GM19455 (cell line): ENCODE measurements around the gene PLEKHG4B.

Experiments used
- ATAC-seq: cut with Tn5 transposase; IDR thresholded peaks from one replicate; pipeline ENCODE4 v1.9.1; 2021; ENCODE audit not compliant: unreplicated experiment

The PLEKHG4B gene

DNA sequence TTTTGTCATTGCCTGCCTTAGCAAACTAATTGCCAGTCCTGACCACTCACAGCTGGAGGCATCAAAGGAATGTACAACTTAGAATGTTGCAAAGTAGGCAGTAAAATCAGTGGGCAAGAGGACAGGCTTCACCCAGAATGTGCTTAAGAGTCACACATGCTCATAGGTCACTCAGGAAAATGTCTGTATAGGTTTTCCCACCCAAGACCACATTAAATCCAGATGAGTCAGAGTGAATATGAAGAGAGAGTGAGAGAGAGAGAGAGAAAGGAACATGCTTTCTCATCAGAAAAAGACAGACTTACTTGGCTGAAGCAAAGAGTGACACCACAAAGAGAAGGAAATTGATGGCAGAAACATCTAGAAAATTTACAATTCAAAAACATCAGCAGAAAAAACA lies 37.9 kb downstream of the PLEKHG4B start:
- no peak for ATAC-seq

DNA sequence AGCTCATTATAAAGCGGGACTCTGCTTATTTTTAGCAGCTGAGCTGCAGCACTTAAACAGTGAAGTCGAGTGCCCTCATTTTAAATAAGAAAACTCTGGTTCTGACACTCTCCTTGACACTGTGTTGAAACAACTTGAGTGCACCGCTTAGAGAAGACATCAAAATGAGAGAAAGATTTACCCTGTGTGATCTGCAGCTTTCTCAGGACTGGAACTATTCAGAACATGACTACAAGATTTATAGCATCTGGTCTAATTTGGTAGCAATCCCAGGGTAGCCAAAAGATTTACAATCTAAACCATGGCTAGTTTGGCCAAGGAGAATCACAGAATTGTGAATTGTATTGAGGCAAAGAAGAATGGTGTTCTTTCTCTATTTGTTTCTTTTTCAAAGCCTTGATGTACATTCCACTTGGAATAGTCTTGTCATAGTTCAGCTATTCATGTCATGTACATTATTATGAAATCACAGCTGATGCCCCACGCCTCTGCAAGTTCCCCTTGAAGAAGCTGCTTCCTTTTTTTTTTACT lies 38.7 kb downstream of the PLEKHG4B start:
- ATAC-seq: no peak

DNA sequence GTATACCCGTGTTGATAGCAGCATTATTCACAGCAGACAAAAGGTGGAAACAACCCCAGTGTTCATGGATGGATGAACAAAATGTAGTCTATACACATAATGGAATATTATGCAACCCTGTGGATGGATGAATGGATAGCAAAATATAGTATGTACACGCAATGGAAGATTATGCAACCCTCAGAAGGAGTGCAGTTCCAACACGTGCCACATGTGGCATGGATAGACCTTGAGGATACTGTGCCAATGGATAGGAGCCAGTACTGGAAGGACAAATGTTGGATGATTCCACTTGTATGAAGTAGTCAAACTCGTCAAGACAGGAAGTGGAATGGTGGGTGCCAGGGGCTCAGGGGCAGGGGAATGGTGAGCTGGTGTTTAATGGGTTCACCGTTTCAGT lies 44.9 kb downstream of the PLEKHG4B start:
- ATAC-seq: no peak

DNA sequence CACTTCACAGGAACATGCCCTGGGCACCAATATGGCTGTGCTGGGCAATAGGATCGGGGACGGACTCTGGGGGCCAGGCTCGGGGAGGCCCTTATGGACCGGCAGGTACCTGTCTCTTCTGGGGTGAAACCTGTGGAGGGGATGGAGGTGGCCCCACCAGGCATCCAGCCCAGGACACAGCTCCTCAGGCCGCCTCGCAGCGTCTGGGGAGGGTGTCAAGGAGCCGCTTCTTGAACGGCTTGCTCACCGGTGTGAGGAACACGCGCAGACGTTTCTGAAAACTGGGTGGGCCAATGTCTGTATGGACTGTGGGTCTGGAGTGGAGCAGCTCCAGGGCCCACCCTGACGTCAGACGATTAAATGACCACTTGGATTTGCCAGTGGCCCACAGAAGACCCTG lies 45.8 kb downstream of the PLEKHG4B start:
- ATAC-seq: no peak

DNA sequence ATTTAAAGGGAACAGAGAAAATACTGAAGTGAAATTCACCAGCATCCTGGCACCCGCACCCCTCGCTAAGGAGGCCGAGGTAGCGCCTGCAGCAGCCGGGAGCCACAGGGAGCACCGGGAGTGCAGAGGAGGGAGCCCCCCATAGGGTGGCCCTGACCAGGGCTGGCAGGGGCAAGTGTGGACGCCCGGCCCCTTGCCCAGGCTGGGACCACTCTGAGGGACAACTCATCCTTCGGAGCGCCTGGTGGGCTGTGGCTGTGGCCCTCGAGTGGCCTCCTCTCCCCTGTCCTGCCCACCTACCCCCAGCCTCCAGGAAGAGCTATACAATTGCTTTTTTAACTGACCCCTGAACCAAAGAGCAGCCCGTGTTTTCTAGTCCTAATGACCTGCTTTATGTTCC lies 47.0 kb downstream of the PLEKHG4B start:
- ATAC-seq: no peak

DNA sequence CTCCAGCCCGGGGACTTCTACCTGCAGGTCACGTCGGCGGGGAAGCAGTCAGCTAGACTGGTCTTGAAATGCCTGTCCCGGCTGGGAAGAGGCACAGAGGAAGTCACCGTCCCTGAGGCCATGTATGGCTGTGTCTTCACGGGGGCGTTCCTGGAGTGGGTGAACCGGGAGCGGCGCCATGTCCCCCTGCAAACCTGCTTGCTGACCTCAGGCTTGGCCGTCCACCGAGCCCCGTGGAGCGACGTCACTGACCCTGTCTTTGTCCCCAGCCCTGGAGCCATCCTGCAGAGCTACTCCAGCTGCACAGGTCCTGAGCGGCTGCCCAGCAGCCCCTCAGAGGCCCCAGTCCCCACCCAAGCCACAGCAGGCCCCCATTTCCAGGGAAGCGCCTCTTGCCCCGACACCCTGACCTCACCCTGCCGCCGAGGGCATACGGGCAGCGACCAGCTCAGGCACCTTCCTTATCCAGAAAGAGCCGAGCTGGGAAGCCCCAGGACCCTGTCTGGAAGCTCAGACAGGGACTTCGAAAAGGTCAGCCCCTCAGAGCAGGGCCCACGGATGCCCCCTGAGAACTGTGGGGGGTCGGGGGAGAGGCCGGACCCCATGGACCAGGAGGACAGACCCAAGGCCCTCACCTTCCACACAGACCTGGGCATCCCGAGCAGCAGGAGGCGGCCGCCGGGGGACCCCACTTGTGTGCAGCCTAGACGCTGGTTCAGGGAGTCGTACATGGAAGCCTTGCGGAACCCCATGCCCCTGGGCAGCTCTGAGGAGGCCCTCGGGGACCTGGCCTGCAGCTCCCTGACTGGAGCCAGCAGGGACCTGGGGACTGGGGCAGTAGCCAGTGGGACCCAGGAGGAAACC lies 47.8 kb downstream of the PLEKHG4B start:
- no peak for ATAC-seq

DNA sequence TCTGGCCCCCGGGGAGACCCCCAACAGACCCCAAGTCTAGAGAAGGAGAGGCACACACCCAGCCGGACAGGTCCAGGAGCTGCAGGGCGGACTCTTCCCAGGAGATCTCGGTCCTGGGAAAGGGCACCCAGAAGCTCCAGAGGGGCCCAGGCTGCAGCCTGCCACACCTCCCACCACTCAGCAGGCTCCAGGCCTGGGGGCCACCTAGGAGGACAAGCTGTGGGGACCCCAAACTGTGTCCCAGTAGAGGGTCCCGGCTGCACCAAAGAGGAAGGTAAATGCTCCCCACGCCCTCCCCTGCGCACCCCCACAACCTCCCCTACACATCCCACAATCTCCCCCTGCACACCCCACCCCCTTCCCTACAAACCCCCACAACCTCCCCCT lies 48.5 kb downstream of the PLEKHG4B start:
- no peak for ATAC-seq

DNA sequence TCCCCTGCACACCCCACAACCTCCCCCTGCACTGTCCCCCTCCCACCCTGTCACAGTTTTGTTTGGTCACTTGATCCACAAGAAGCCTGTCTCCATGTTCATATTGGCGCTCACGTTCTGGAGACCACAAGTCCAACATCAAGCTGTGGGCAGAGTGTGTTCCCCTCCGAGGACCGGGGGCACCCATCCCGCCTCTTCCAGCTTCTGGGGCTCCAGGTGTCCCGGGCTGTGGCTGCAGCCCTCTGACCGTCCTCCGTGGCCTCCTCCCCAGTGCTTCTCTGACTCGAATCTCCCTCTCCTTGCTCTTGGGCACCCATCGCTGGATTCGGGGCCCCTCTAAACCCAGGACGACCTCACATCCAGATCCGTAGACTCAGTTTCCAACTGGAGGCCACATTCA lies 49.2 kb downstream of the PLEKHG4B start:
- no peak for ATAC-seq

DNA sequence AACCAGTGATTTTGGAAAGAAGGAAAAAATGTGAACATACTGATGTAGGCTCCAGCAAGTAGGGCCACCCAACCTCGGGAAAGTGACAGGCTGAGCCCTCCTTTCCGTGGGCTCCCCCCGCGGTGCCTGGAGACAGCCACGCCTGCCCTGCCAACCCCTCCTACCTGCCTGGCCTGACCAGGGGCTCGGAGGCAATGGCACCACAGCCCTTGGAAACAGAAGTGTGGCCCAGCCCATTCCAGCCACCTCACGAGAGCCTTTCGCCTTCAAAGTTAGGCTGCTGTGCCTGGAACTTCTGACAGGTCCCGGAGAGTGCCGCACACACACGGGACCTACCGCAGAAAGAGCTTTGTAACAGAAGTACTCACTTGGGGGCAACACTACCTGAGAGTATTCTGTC lies 49.8 kb downstream of the PLEKHG4B start:
- no peak for ATAC-seq

DNA sequence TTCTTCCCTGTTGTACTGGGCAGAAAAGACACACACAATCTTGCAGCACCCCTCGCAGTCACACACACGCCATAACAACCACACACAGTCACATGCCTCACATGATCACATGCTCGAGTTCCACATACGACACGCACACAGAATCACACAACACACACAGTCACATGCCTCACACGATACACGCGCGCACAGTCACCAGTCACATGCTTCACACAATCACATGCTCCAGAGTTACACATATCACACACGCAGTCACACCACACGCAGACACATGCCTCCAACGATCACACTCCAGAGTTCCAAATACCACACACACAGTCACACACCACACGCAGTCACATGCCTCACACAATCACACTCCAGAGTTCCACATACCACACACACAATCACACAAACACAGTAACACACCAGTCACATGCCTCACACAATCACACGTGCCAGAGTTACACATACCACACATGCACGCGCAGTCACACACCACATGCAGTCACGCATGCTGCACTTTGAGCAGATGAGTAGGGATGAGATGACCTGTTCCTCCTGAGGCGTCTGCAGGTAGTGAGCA lies 50.4 kb downstream of the PLEKHG4B start:
- no peak for ATAC-seq

DNA sequence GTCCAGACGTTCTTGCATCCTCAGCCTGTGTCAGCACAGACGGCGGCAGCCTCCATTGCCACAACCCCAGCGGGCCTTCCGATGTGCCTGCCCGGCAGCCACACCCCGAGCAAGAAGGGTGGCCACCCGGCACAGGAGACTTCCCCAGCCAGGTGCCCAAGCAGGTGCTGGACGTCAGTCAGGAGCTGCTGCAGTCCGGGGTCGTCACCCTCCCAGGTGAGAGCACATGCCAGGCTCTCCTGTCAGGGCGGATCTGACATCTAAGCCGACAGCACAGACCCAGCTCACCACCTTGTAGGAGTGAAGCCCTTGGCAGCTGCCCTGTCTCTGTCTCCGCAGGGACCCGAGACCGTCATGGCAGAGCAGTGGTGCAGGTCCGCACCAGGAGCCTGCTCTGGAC lies 51.1 kb downstream of the PLEKHG4B start:
- ATAC-seq: no peak

DNA sequence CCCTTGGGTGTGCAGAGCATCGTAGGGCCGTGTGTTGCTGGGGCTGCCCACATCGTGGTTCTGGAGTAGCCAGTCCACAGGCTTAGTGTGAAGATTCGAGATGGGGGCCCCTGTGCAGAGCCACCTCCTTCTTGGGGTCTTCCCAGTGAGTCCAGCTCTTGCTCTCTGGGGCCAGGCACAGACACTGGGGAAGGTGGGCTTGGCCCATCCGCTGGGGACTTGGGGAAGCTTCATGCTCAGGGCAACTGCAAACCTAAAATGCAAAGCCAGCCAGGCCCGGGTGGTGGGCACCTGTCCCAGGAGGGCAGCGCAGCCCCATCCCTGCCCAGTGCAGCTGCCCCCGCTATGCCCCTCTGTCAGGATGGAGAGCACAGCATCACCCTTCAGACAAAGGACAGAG lies 53.0 kb downstream of the PLEKHG4B start:
- ATAC-seq: no peak

DNA sequence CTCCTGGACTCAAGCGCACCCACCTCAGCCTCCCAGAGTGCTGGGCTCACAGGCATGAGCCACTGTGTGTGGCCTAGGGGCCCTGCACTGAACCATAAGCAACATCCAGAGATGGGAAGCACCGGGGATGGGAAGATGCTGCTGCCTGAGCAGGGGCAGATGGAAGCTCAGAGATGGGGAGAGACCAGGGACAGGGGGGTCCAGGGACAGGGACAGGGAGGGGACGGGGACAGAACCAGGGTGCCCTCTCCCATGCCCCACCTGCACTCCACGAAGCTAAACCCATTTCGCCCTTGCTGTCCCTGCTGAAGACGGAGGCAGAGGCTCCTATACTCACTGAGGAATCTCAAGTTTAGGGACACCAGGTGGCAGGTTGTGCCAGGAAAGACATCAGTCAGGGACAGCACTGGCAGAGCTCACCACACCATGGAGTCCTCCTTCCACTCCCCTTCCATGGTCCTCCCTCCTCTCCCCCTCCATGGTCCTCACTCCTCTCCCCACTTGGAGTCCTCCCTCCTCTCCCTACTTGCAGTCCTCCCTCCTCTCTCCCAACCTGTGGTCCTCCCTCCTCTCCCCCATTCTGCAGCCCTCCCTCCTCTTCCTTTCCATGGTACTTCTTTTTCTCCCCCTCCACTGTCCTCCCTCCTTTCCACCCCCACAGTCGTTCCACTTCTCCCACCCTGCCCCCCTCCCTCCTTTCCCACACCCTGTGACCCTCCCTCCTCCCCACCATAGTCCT lies 53.8 kb downstream of the PLEKHG4B start:
- ATAC-seq: no peak

DNA sequence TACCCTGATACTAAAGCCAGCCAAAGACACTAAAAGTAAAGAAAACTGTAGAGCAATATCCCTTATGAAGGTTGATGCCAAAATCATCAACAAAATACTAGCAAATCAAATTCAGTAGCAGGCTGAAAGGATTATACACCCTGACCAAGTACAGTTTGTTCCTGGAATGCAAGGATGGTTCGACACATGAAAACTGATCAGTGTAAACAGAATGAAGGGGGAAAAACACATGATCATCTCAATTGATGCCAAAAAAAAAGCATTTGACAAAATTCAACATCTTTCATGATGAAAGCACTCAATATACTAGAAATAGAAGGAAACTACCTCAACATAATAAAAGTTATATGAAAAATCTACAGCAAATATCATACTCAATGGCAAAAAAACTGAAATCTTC lies 55.8 kb downstream of the PLEKHG4B start:
- no peak for ATAC-seq

DNA sequence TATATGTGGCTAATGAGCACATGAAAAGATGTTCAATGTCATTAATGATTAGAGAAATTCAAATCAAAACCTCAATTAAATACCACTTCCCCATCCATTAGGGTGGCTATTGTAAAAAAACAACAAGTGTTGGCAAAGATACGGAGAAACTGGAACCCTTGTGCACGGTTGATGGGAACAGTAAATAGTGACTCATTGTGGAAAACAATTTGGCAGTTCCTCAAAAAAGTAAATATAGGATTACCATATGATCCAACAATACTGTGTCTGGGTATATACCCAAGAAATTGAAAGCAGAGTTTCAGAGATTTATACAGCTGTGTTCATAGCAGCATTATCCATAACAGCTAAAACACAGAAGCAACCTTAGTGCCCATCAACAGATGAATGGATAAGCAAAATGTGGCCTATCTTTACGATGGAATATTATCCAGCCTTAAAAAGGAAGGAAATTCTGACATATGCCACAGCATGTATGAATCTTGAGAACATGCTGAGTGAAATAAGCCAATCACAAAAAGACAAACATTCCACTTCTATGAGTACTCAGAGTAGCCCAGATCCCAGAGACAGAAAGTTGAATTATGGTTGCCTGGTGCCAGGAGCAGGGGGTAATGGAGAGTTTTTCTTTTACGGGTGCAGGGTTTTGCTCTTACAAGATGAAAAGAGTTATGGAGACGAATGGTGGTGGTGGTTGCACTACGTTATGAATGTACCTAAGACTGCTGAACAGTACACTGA lies 57.9 kb downstream of the PLEKHG4B start:
- no peak for ATAC-seq

DNA sequence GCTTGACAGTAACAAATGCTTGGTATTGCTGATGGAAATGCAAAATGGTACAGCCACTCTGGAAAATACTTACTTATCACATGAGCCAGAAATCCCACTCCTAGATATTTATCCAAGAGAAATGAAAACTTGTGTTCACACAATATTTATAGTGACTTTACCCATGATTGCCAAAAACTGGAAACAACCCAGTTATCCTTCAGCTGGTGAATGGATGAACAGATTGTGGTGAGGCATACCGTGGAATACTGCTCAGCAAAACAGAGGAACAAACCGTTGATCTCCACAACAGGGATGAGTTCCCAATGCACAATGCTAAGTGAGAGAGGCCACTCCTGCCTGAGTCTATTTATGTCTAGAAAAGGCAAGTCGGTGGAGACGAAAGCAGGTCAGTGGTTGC lies 58.8 kb downstream of the PLEKHG4B start:
- no peak for ATAC-seq

DNA sequence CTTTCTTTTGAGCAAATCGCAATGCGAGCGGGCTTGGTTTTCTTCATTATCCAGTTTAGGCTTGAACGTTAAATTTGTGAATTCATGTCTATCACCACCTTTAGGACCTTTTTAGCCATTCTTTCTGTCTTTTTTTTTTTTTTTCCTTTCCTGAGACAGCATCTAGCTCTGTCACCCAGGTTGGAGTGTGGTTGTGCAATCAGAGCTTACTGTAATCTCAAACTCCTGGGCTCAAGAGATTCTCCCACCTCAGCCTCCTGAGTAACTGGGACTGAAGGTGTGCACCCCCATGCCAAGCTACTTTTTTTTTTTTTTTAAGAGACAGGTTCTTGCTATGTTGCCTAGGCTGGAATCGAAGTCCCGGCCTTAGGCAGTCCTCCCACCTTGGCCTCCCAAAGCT lies 60.1 kb downstream of the PLEKHG4B start:
- ATAC-seq: no peak

DNA sequence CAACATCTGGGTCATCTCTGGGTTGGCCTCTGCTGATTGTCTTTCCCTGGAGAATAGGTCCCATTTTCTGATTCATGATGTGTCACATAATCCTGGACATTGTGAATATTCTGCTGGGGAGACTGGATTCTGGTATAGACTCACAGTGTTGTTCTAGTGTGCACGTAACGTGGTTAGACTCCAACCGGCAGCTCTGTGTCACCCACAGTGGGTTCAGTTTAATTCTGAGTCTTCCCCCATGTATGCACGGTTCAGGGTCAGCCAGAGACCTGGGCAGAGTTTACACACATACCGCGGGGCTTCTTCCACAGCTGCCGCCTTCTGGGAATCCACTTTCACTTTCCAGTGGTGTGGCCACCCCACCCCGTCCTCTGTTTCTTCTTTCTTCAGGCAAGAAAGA lies 61.3 kb downstream of the PLEKHG4B start:
- no peak for ATAC-seq

DNA sequence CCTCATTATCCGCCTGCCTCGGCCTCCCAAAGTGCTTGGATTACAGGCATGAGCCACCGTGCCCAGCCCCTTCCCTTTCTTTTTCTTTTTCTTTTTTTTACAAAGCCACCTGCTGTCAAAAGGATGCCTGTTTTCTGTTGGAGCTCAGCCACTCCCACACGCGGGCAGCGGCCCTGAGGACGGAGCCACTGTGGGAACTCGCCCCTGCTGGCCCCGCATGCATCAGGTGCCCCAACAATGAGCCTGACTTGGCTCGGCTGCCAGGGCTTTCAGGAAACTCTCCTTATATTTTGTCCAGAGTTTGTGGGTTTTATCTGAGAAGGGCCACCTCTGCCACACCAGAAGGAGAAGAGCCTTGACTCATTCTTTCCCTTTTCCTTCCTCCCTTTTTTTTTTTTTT lies 62.3 kb downstream of the PLEKHG4B start:
- no peak for ATAC-seq

DNA sequence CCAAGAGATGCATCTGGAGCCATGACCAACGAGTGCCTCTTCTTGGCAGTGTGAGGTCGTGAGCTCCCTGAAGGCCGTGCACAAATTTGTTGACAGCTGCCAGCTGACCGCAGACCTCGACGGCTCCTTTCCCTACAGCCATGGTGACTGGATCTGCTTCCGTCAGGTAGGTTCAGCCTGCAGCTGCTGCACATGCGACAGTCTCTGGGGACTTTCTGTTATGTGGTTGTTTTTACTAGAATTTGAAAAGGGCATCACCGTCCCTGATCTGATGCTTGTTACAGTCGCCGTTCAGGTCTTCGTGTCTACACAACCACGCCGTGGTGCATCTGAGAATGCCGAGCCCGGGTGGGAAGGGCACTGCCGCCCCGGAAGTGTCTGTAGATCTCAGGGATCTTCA lies 62.9 kb downstream of the PLEKHG4B start:
- no peak for ATAC-seq
